GM23338 (cell line): ENCODE measurements around the gene SERINC5. TPM values are rescaled to one million over a fixed set of nuclear protein-coding genes. Genes with fewer than 3 reads are reported as not detected.

Source experiments
- ATAC-seq: fragments of 200-7000 bp; cut with Tn5 transposase; 3 replicates; pipeline ENCODE4 v1.9.1; 2020
- DNase-seq: peaks from one replicate; pipeline ENCODE4 v3.0.0-alpha.2; 2015; ENCODE audit warnings: low spot score
- H2AFZ ChIP-seq: fragments of 200-600 bp; sonication (generic); 2 replicates; pipeline ENCODE4 v1.8.0; 2016; ENCODE audit warnings: antibody characterized with exemption, mild to moderate bottlenecking, moderate library complexity
- H3F3A ChIP-seq: fragments of 200-600 bp; sonication (generic); replicated peaks from 2 replicates; pipeline ENCODE4 v1.8.0; 2017; ENCODE audit warnings: antibody characterized with exemption, mixed run types, low read depth
- H3K27ac ChIP-seq: fragments of 200-600 bp; sonication (generic); 2 replicates; pipeline ENCODE4 v1.6.1; 2016; ENCODE audit warnings: low read depth
- H3K27me3 ChIP-seq: fragments of 200-600 bp; sonication (generic); 2 replicates; pipeline ENCODE4 v1.8.0; 2016; ENCODE audit warnings: mild to moderate bottlenecking, mixed run types, moderate library complexity; ENCODE audit not compliant: insufficient read depth
- H3K36me3 ChIP-seq: fragments of 200-600 bp; sonication (generic); 2 replicates; pipeline ENCODE4 v1.8.0; 2016; ENCODE audit warnings: mild to moderate bottlenecking; ENCODE audit not compliant: insufficient read depth
- H3K4me1 ChIP-seq: fragments of 200-600 bp; sonication (generic); 2 replicates; pipeline ENCODE4 v1.8.0; 2016; ENCODE audit warnings: mild to moderate bottlenecking, moderate library complexity; ENCODE audit not compliant: insufficient read depth
- H3K4me2 ChIP-seq: fragments of 200-600 bp; sonication (generic); 2 replicates; pipeline ENCODE4 v1.7.1; 2017; ENCODE audit warnings: mixed run types
- H3K4me3 ChIP-seq: fragments of 200-600 bp; sonication (generic); 2 replicates; pipeline ENCODE4 v1.6.1; 2016; ENCODE audit warnings: mixed run types
- H3K79me2 ChIP-seq: fragments of 200-600 bp; sonication (generic); replicated peaks from 2 replicates; pipeline ENCODE4 v1.8.0; 2017; ENCODE audit warnings: mild to moderate bottlenecking; ENCODE audit not compliant: insufficient read depth
- H3K9me2 ChIP-seq: fragments of 200-600 bp; sonication (generic); 2 replicates; pipeline ENCODE4 v1.8.0; 2017; ENCODE audit not compliant: insufficient read depth
- H4K20me1 ChIP-seq: fragments of 200-600 bp; sonication (generic); replicated peaks from 2 replicates; pipeline ENCODE4 v1.8.0; 2017; ENCODE audit warnings: mild to moderate bottlenecking; ENCODE audit not compliant: insufficient read depth
- H3K27ac Mint-ChIP-seq: 2 replicates; pipeline ENCODE4 v1.8.0; 2020; ENCODE audit warnings: inconsistent platforms, mild to moderate bottlenecking, moderate library complexity, mixed read lengths
- H3K27me3 Mint-ChIP-seq: 3 replicates; pipeline ENCODE4 v1.8.0; 2022; ENCODE audit warnings: low read depth, mild to moderate bottlenecking, moderate library complexity, mixed read lengths, inconsistent platforms; ENCODE audit not compliant: insufficient read depth, poor library complexity
- H3K36me3 Mint-ChIP-seq: 3 replicates; pipeline ENCODE4 v1.8.0; 2021; ENCODE audit warnings: low read depth, mild to moderate bottlenecking, inconsistent platforms, moderate library complexity, mixed read lengths
- H3K4me1 Mint-ChIP-seq: 3 replicates; pipeline ENCODE4 v1.8.0; 2020; ENCODE audit warnings: mild to moderate bottlenecking, inconsistent platforms, mixed read lengths
- H3K4me3 Mint-ChIP-seq: 3 replicates; pipeline ENCODE4 v1.8.0; 2021; ENCODE audit warnings: moderate library complexity, mild to moderate bottlenecking, inconsistent platforms, mixed read lengths
- H3K9me3 Mint-ChIP-seq: 3 replicates; pipeline ENCODE4 v1.8.0; 2020; ENCODE audit warnings: moderate library complexity, mild to moderate bottlenecking, inconsistent platforms, mixed read lengths
- CREB1 ChIP-seq: fragments of 250-450 bp; sonication (Bioruptor Pico); IDR thresholded peaks from 2 replicates; pipeline ENCODE4 v1.5.0; 2020; ENCODE audit warnings: low read depth, mild to moderate bottlenecking, moderate library complexity
- EZH2 ChIP-seq: fragments of 200-600 bp; sonication (generic); IDR thresholded peaks from one replicate; pipeline ENCODE4 v1.8.0; 2017; ENCODE audit warnings: antibody characterized with exemption, mild to moderate bottlenecking, low read depth; ENCODE audit not compliant: unreplicated experiment
- EZH2phosphoT487 ChIP-seq: fragments of 200-600 bp; sonication (generic); IDR thresholded peaks from one replicate; pipeline ENCODE4 v1.8.1; 2018; ENCODE audit warnings: antibody characterized with exemption; ENCODE audit not compliant: unreplicated experiment
- JUNB ChIP-seq: IDR thresholded peaks from one replicate; pipeline ENCODE4 v1.6.1; 2016; ENCODE audit warnings: antibody characterized with exemption; ENCODE audit not compliant: unreplicated experiment
- NANOG ChIP-seq: IDR thresholded peaks from 2 replicates; pipeline ENCODE4 v1.6.1; 2016; ENCODE audit warnings: antibody characterized with exemption, borderline replicate concordance
- POLR2AphosphoS5 ChIP-seq: IDR thresholded peaks from 2 replicates; pipeline ENCODE4 v1.6.1; 2016; ENCODE audit warnings: antibody characterized with exemption, low read depth
- STAT1 ChIP-seq: IDR thresholded peaks from one replicate; pipeline ENCODE4 v1.6.1; 2016; ENCODE audit warnings: antibody characterized with exemption; ENCODE audit not compliant: unreplicated experiment
- ZNF114 ChIP-seq: fragments of 250-450 bp; sonication (Bioruptor Pico); IDR thresholded peaks from 2 replicates; pipeline ENCODE4 v1.5.0; 2020; ENCODE audit warnings: mild to moderate bottlenecking, moderate library complexity
- ZNF331 ChIP-seq: fragments of 250-450 bp; sonication (Bioruptor Pico); IDR thresholded peaks from 2 replicates; pipeline ENCODE4 v1.5.0; 2020; ENCODE audit warnings: low read depth, mild to moderate bottlenecking, moderate library complexity
- polyA plus RNA-seq: library from polyadenylated mRNA; unstranded; fragments of >200 nt; fragmentation: Nextera tagmentation; extraction: Ambion mirVana; gene quantifications from 2 replicates; pipeline ENCODE4 v1.2.1, GENCODE V29; 2016
- total RNA-seq: library from RNA; depleted of rRNA; stranded (reverse); fragments of >200 nt; shearing (Covaris generic); gene quantifications from 2 replicates; pipeline ENCODE4 v1.2.3, GENCODE V29; 2014
- TF ChIP-seq, protein P1 (sequence below): IDR thresholded peaks from one replicate; pipeline ENCODE4 v1.6.1; 2018; ENCODE audit warnings: antibody characterized with exemption; ENCODE audit not compliant: unreplicated experiment
- TF ChIP-seq, protein P2 (sequence below): fragments of 250-450 bp; sonication (Bioruptor Pico); IDR thresholded peaks from 2 replicates; pipeline ENCODE4 v1.5.0; 2020; ENCODE audit warnings: mild to moderate bottlenecking, moderate library complexity
- TF ChIP-seq, protein P3 (sequence below), 2 experiments: fragments of 200-600 bp in 1 of 2; sonication (generic) in 1 of 2; conservative IDR thresholded peaks; 2 replicates each; pipeline versions ENCODE4 v1.5.1 to v1.6.1; 2016 to 2017; ENCODE audit warnings: antibody characterized with exemption in 2 of 2, low read depth in 2 of 2, mild to moderate bottlenecking in 2 of 2, moderate library complexity in 1 of 2
- TF ChIP-seq, protein P4 (sequence below): IDR thresholded peaks from 2 replicates; pipeline ENCODE4 v1.6.1; 2016; ENCODE audit warnings: antibody characterized with exemption

SERINC5 gene
- total and polyA plus RNA-seq, 2 experiments from 2014 or later = 34.0 to 107 TPM

DNA sequence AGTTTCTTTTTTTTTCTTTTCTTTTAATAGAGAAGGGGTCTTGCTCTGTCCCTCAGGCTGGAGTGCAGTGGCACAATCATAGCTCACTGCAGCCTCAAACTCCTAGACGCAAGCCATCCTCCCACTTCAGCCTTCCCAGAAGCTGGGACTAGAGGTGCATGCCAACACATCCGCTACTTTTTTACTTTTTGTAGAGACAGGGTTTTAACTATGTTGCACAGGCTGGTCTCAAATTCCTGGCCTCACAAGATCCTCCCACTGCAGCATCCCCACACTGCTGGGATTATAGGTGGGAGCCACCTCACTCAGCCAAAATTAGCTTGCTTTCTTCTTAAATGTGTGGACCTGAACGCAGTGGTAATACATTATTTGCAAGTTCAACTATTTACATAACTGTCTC is 66.1 kb downstream of the SERINC5 start:
- Mint-ChIP-seq H3K27ac (peak overlapping the region; percentile 58; the same call in 1 of the 2 replicates), H3K36me3 (no peaks in the 10 kb centered on the region; the same call in 2 of the 3 replicates), H3K4me1 (peaks cover 78% of the 10 kb centered on the region), H3K9me3 (no peaks in the 10 kb centered on the region), H3K27me3 (peaks cover 10% of the 10 kb centered on the region), H3K4me3 (no peak overlapping the region)
- Histone ChIP-seq H3K27me3 (no peaks in the 10 kb centered on the region), H3K4me2 (0 out of 2 replicates have a peak overlapping the region, but pooled peaks have one; percentile 8), H3K79me2 (peaks cover 78% of the 10 kb centered on the region), H4K20me1 (peaks cover 12% of the 10 kb centered on the region), H3K9me2 (no peaks in the 10 kb centered on the region), H3F3A (peaks cover 27% of the 10 kb centered on the region), H3K4me1 (peaks cover 75% of the 10 kb centered on the region), H2AFZ (no peak overlapping the region), H3K27ac (peak overlapping the region; percentile 99), H3K36me3 (no peaks in the 10 kb centered on the region), H3K4me3 (no peak overlapping the region)
- TF ChIP-seq, protein P1, sequence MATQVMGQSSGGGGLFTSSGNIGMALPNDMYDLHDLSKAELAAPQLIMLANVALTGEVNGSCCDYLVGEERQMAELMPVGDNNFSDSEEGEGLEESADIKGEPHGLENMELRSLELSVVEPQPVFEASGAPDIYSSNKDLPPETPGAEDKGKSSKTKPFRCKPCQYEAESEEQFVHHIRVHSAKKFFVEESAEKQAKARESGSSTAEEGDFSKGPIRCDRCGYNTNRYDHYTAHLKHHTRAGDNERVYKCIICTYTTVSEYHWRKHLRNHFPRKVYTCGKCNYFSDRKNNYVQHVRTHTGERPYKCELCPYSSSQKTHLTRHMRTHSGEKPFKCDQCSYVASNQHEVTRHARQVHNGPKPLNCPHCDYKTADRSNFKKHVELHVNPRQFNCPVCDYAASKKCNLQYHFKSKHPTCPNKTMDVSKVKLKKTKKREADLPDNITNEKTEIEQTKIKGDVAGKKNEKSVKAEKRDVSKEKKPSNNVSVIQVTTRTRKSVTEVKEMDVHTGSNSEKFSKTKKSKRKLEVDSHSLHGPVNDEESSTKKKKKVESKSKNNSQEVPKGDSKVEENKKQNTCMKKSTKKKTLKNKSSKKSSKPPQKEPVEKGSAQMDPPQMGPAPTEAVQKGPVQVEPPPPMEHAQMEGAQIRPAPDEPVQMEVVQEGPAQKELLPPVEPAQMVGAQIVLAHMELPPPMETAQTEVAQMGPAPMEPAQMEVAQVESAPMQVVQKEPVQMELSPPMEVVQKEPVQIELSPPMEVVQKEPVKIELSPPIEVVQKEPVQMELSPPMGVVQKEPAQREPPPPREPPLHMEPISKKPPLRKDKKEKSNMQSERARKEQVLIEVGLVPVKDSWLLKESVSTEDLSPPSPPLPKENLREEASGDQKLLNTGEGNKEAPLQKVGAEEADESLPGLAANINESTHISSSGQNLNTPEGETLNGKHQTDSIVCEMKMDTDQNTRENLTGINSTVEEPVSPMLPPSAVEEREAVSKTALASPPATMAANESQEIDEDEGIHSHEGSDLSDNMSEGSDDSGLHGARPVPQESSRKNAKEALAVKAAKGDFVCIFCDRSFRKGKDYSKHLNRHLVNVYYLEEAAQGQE = no peak
- TF ChIP-seq ZNF331 (CRISPR knock-in tag) (no peak), EZH2phosphoT487 (no peak), ZNF114 (no peak), CREB1 (no peak), JUNB (no peak), STAT1 (no peak), POLR2AphosphoS5 (no peak), NANOG (no peak), EZH2 (no peak)
- TF ChIP-seq, protein P2, sequence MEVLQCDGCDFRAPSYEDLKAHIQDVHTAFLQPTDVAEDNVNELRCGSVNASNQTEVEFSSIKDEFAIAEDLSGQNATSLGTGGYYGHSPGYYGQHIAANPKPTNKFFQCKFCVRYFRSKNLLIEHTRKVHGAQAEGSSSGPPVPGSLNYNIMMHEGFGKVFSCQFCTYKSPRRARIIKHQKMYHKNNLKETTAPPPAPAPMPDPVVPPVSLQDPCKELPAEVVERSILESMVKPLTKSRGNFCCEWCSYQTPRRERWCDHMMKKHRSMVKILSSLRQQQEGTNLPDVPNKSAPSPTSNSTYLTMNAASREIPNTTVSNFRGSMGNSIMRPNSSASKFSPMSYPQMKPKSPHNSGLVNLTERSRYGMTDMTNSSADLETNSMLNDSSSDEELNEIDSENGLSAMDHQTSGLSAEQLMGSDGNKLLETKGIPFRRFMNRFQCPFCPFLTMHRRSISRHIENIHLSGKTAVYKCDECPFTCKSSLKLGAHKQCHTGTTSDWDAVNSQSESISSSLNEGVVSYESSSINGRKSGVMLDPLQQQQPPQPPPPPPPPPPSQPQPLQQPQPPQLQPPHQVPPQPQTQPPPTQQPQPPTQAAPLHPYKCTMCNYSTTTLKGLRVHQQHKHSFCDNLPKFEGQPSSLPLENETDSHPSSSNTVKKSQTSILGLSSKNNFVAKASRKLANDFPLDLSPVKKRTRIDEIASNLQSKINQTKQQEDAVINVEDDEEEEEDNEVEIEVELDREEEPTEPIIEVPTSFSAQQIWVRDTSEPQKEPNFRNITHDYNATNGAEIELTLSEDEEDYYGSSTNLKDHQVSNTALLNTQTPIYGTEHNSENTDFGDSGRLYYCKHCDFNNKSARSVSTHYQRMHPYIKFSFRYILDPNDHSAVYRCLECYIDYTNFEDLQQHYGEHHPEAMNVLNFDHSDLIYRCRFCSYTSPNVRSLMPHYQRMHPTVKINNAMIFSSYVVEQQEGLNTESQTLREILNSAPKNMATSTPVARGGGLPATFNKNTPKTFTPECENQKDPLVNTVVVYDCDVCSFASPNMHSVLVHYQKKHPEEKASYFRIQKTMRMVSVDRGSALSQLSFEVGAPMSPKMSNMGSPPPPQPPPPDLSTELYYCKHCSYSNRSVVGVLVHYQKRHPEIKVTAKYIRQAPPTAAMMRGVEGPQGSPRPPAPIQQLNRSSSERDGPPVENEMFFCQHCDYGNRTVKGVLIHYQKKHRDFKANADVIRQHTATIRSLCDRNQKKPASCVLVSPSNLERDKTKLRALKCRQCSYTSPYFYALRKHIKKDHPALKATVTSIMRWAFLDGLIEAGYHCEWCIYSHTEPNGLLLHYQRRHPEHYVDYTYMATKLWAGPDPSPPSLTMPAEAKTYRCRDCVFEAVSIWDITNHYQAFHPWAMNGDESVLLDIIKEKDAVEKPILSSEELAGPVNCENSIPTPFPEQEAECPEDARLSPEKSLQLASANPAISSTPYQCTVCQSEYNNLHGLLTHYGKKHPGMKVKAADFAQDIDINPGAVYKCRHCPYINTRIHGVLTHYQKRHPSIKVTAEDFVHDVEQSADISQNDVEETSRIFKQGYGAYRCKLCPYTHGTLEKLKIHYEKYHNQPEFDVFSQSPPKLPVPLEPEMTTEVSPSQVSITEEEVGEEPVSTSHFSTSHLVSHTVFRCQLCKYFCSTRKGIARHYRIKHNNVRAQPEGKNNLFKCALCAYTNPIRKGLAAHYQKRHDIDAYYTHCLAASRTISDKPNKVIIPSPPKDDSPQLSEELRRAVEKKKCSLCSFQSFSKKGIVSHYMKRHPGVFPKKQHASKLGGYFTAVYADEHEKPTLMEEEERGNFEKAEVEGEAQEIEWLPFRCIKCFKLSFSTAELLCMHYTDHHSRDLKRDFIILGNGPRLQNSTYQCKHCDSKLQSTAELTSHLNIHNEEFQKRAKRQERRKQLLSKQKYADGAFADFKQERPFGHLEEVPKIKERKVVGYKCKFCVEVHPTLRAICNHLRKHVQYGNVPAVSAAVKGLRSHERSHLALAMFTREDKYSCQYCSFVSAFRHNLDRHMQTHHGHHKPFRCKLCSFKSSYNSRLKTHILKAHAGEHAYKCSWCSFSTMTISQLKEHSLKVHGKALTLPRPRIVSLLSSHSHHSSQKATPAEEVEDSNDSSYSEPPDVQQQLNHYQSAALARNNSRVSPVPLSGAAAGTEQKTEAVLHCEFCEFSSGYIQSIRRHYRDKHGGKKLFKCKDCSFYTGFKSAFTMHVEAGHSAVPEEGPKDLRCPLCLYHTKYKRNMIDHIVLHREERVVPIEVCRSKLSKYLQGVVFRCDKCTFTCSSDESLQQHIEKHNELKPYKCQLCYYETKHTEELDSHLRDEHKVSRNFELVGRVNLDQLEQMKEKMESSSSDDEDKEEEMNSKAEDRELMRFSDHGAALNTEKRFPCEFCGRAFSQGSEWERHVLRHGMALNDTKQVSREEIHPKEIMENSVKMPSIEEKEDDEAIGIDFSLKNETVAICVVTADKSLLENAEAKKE (CRISPR knock-in tag) = no peak
- TF ChIP-seq, protein P3, sequence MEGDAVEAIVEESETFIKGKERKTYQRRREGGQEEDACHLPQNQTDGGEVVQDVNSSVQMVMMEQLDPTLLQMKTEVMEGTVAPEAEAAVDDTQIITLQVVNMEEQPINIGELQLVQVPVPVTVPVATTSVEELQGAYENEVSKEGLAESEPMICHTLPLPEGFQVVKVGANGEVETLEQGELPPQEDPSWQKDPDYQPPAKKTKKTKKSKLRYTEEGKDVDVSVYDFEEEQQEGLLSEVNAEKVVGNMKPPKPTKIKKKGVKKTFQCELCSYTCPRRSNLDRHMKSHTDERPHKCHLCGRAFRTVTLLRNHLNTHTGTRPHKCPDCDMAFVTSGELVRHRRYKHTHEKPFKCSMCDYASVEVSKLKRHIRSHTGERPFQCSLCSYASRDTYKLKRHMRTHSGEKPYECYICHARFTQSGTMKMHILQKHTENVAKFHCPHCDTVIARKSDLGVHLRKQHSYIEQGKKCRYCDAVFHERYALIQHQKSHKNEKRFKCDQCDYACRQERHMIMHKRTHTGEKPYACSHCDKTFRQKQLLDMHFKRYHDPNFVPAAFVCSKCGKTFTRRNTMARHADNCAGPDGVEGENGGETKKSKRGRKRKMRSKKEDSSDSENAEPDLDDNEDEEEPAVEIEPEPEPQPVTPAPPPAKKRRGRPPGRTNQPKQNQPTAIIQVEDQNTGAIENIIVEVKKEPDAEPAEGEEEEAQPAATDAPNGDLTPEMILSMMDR (conservative IDR thresholded peaks at IDR 0.05; ENCODE audit: low read depth in 2 of 2) = no peak
- TF ChIP-seq, protein P4, sequence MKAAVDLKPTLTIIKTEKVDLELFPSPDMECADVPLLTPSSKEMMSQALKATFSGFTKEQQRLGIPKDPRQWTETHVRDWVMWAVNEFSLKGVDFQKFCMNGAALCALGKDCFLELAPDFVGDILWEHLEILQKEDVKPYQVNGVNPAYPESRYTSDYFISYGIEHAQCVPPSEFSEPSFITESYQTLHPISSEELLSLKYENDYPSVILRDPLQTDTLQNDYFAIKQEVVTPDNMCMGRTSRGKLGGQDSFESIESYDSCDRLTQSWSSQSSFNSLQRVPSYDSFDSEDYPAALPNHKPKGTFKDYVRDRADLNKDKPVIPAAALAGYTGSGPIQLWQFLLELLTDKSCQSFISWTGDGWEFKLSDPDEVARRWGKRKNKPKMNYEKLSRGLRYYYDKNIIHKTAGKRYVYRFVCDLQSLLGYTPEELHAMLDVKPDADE = no peak
- ATAC-seq (no peak), DNase-seq (no peak)
